ENCODE results near the gene MBL2. TPM values are rescaled to one million over a fixed set of nuclear protein-coding genes. Genes with fewer than 3 reads are reported as not detected.

The MBL2 gene
- polyA plus RNA-seq, 1 donor (not counting 4 experiments of a cell fraction or from before 2014, with no cell fraction given), result not detected

DNA sequence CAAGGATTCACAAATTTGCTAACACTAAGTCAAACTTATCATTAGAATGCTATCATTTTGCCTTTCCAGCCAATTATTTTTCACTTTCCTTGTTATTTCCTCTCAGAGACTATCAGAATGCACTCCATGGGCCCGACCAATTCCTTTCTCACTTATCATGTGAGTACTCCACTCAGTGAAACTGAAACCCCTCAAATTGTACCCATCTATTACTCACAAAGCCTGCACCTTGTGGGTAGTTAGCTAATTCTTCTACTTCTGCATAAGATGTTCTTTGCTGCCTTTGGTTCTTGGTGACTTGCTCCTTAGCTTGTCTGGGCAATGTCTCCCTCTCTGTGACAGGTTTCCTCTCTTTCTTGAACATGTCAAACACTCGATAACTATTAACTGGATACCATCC lies 35.2 kb upstream of the MBL2 start:
- DNase-seq (ENCODE audit: low read depth, low spot score) (no peak), FAIRE-seq (no peak)
- Histone ChIP-seq H3K4me3 (ENCODE audit: control insufficient read depth in 2 of 3, extremely low read depth in 1 of 3, insufficient read depth in 2 of 3, low read depth in 1 of 3, low read length in 3 of 3) (no peak overlapping the region), H3K27ac (ENCODE audit: control insufficient read depth, insufficient read depth, low read length) (no peak overlapping the region), H2AFZ (ENCODE audit: control insufficient read depth, low read length) (no peak overlapping the region), H3K27me3 (ENCODE audit: control insufficient read depth, extremely low read depth, insufficient read depth, low read length) (peaks cover 3% of the 10 kb centered on the region), H3K9ac (ENCODE audit: control insufficient read depth, extremely low read depth, insufficient read depth, low read length) (no peak overlapping the region), H3K4me1 (ENCODE audit: control insufficient read depth, extremely low read depth, insufficient read depth, low read length) (no peaks in the 10 kb centered on the region), H3K36me3 (ENCODE audit: control insufficient read depth in 2 of 2, extremely low read depth in 1 of 2, insufficient read depth in 2 of 2, low read length in 2 of 2) (no peaks in the 10 kb centered on the region), H3K4me2 (ENCODE audit: control insufficient read depth, extremely low read depth, insufficient read depth, low read depth, low read length) (no peak overlapping the region), H3K9me1 (ENCODE audit: control insufficient read depth, extremely low read depth, insufficient read depth, low read length) (no peaks in the 10 kb centered on the region), H3K79me2 (ENCODE audit: control insufficient read depth, insufficient read depth, low read length) (no peaks in the 10 kb centered on the region), H3K9me3 (ENCODE audit: control insufficient read depth, low read depth, low read length) (no peaks in the 10 kb centered on the region), H4K20me1 (ENCODE audit: control insufficient read depth, extremely low read depth, insufficient read depth, low read length) (no peaks in the 10 kb centered on the region)
- dilution Hi-C loops (cut with MboI; ENCODE audit: extremely low pct_ligation_motif_present, low sequenced_read_pairs), result no loop called here
- TF ChIP-seq EZH2 (IDR thresholded peaks at IDR 0.05; ENCODE audit: low read length), result no peak
- TF ChIP-seq, protein P1, sequence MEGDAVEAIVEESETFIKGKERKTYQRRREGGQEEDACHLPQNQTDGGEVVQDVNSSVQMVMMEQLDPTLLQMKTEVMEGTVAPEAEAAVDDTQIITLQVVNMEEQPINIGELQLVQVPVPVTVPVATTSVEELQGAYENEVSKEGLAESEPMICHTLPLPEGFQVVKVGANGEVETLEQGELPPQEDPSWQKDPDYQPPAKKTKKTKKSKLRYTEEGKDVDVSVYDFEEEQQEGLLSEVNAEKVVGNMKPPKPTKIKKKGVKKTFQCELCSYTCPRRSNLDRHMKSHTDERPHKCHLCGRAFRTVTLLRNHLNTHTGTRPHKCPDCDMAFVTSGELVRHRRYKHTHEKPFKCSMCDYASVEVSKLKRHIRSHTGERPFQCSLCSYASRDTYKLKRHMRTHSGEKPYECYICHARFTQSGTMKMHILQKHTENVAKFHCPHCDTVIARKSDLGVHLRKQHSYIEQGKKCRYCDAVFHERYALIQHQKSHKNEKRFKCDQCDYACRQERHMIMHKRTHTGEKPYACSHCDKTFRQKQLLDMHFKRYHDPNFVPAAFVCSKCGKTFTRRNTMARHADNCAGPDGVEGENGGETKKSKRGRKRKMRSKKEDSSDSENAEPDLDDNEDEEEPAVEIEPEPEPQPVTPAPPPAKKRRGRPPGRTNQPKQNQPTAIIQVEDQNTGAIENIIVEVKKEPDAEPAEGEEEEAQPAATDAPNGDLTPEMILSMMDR (optimal IDR thresholded peaks at IDR 0.05 in 1 of 3, IDR thresholded peaks at IDR 0.05 in 1 of 3, conservative IDR thresholded peaks at IDR 0.05 in 1 of 3; ENCODE audit: extremely low read depth in 1 of 3, insufficient read depth in 2 of 3, low read length in 3 of 3), result no peak

DNA sequence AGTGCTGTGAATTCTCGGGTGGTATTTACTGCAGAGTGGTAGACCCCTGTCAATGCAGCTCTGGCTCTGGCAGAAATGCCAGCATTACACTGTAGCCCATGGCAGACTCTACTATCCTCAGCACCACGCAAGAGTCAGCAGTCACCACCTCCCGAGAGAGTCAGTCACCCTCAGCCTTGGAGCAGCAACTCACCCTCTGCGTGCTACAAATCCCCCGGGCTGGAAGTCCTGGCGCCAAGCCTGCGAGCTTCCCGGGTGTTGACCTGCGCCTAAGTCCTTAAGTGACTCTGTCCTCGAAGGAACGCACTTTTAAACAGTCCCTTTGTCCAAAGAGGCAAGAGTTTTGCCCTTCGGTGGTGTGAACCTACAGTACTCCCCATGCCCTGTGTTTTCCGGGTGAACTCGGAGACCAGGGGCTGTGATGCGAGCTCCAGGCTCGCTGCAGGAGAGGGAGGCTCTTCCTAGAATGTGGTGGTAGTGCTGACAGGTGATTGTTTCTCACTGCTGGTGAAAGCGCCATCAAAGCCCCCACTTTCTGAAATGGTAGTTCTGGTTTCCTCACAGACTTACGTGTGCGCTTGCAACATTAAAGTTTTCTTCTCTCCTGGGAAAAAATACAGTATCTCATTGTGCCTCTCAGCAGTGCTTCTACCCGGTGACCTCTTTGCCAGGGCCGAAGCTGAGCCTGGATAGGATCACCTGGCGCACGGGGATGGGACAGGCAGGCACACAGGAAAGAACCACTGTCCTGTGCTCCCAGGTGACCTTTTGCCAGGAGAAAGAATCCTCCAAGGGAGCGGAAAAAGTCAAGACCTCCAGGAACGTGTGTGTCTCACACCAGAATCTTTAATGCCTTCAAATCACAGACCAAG lies 33.1 kb upstream of the MBL2 start:
- no peak overlapping the region for H2AFZ ChIP-seq (ENCODE audit: control insufficient read depth, low read length)
- H3K79me2 ChIP-seq (ENCODE audit: control insufficient read depth, insufficient read depth, low read length), result no peaks in the 10 kb centered on the region
- H3K27me3 ChIP-seq (ENCODE audit: control insufficient read depth, extremely low read depth, insufficient read depth, low read length), result peaks cover 3% of the 10 kb centered on the region
- no peaks in the 10 kb centered on the region for H4K20me1 ChIP-seq (ENCODE audit: control insufficient read depth, extremely low read depth, insufficient read depth, low read length)
- DNase-seq (ENCODE audit: low read depth, low spot score) (no peak), FAIRE-seq (no peak)
- H3K36me3 ChIP-seq (ENCODE audit: control insufficient read depth in 2 of 2, extremely low read depth in 1 of 2, insufficient read depth in 2 of 2, low read length in 2 of 2), result no peaks in the 10 kb centered on the region
- H3K4me2 ChIP-seq (ENCODE audit: control insufficient read depth, extremely low read depth, insufficient read depth, low read depth, low read length), result no peak overlapping the region
- dilution Hi-C loops (cut with MboI; ENCODE audit: extremely low pct_ligation_motif_present, low sequenced_read_pairs), result no loop called here
- no peak overlapping the region for H3K27ac ChIP-seq (ENCODE audit: control insufficient read depth, insufficient read depth, low read length)
- H3K9me1 ChIP-seq (ENCODE audit: control insufficient read depth, extremely low read depth, insufficient read depth, low read length), result no peaks in the 10 kb centered on the region
- TF ChIP-seq, protein P1 (optimal IDR thresholded peaks at IDR 0.05 in 1 of 3, IDR thresholded peaks at IDR 0.05 in 1 of 3, conservative IDR thresholded peaks at IDR 0.05 in 1 of 3; ENCODE audit: extremely low read depth in 1 of 3, insufficient read depth in 2 of 3, low read length in 3 of 3), result no peak
- TF ChIP-seq EZH2 (IDR thresholded peaks at IDR 0.05; ENCODE audit: low read length), result no peak
- no peaks in the 10 kb centered on the region for H3K9me3 ChIP-seq (ENCODE audit: control insufficient read depth, low read depth, low read length)
- H3K4me1 ChIP-seq (ENCODE audit: control insufficient read depth, extremely low read depth, insufficient read depth, low read length), result no peaks in the 10 kb centered on the region
- no peak overlapping the region for H3K9ac ChIP-seq (ENCODE audit: control insufficient read depth, extremely low read depth, insufficient read depth, low read length)
- H3K4me3 ChIP-seq (ENCODE audit: control insufficient read depth in 2 of 3, extremely low read depth in 1 of 3, insufficient read depth in 2 of 3, low read depth in 1 of 3, low read length in 3 of 3), result no peak overlapping the region
